ENCODE results near the gene RAB6B.

Gene RAB6B

DNA sequence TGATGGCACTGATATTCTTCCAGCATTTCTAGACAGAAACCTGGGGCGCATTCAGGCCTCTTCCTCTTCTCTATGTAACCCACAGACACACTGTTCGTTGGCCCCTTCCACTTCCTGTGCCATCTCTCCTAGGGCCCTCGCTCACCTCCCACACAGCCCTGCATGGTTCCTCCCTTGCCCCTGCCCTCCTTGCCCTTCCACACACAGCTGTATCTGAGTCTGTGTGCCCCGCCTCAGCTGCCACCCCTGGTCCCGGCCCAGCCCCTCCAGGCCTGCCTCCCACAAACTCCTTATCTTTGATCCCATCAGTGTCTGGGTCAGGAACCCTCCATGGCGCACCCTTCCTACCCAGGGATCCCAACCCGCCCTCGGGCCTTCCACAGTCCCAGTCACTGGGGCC, 37.9 kb downstream of the RAB6B start:
- ATAC-seq (peak; percentile 58), DNase-seq (no peak)

DNA sequence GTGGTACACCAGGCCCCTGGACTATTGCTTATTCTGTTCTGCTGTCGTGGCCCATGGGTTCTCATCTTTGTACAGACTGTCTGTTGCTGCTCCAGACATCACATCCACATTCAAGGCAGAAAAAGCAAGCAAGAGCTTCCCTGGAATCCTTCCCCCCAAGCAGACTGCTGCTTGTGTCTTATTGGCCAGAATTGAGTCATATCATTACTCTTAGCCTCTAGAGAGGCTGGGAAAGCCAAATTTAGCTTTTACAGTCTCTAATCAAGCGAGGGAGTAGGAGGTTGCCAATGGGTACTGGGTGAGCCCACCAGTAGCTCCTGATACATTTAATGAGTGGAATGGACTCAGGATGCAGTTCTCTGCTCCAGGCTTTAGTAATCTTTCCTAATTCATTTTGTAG, 39.4 kb downstream of the RAB6B start:
- DNase-seq (no peak), ATAC-seq (no peak)

DNA sequence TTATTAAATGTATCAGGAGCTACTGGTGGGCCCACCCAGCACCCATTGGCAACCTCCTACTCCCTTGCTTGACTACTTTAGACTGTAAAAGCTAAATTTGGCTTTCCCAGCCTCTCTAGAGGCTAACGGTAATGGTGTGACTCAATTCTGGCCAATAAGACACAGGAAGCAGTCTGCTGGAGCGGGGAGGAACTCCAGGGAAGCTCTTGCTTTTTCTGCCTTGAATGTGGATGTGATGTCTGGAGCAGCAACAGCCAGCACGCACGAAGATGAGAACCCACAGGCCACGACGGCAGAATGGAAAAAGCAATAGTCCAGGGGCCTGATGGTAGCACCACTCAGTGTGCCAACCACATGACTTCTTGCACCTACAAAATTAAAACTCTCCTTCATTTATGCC, 39.9 kb downstream of the RAB6B start:
- DNase-seq (no peak), ATAC-seq (no peak)

DNA sequence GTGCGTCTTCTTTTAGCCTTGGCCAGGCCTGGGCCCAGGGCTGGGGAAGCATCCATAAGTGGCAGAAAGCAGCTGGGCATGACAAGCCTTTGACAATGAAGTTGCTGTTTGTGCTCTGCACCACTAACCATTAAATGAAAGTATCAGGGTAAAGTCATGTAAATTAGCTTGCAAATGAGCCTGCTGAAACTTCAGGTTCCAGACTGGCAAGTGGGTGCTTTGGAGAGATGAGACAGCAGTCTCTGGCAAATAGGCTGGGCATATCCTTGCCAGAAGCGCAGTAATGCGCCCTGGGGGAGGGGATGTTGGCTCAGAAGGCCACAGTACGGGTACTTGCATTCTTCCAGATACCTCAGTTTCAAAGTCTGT, 40.7 kb downstream of the RAB6B start:
- DNase-seq (no peak), ATAC-seq (no peak)

- DNase-seq (no peak), ATAC-seq (no peak)
Observed at GRCh38 chr3:133854264-133855001, 41.2 kb downstream of the RAB6B start.

DNA sequence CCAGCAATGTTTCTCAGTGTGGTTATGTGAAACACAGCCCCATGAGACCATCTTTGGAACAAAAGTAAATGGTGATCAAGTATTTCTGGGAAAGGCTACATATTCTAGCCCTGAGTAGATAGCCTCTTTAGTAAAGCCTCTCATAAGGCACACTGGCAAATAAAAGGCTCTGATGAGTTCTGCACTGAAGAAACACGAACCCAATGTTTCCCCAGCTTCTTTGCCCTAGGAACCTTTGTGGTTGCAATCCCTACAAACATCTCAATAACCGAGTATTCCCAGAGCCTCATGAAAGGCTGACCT, 41.8 kb downstream of the RAB6B start:
- ATAC-seq = no peak
- DNase-seq = no peak

DNA sequence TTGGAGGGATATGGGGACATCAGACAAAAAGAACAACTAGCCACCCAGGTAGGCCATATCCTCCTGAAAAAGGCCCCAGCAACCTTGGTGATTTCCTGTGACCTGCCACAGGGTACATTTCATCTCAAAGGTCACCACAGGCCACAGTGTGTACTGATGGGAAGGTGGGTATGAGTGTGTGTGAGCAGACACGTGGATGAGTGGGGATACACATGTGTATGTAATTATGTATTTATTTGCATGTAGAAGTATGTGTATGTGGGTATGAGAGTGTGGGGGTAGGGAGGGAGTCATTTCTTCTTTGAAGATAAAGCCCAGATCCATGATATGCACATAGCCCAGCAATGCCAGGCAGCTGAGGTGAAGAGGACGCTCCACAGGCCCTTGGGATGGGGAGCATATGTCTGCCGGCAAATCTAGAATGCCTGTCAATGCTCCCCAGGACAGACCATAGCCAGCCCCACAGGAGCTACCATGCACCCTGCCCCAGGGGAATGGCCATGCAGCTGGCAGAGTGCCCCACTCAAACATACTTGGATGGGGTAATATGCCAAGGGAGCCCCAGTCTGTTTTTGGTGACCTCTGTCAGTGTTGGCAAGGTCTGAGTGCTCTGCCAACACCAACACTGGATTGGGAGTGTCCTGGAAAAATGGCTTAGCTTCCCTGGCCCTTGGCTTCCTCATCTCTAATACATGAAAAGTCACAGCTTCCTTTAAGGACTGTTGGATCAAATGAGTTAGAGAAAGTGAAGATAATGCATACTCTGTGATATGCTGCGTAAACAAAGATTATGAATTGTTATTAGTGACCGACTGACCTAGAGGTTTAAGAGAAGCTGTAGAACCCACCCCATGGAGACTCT, 42.4 kb downstream of the RAB6B start:
- ATAC-seq (no peak), DNase-seq (no peak)

DNA sequence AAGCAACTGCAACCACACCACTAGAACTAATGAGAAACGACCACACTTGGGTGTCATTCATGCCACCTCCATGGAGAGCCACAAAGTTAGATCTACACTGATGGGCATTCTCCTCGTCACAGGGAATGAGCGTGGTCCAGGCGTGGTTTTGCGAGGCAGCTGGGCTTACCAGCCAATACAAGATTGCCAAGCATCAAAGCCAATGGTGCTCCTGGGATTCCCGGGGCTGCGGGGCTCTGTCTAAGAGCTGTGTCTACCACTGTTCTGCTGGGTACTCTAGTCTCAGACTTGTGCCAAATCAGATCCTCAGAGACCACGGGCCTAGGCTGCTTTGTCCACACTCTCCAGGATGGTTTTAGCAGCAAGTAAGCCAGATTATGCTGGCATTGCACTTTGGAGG, 43.8 kb downstream of the RAB6B start:
- DNase-seq = no peak
- ATAC-seq = no peak

DNA sequence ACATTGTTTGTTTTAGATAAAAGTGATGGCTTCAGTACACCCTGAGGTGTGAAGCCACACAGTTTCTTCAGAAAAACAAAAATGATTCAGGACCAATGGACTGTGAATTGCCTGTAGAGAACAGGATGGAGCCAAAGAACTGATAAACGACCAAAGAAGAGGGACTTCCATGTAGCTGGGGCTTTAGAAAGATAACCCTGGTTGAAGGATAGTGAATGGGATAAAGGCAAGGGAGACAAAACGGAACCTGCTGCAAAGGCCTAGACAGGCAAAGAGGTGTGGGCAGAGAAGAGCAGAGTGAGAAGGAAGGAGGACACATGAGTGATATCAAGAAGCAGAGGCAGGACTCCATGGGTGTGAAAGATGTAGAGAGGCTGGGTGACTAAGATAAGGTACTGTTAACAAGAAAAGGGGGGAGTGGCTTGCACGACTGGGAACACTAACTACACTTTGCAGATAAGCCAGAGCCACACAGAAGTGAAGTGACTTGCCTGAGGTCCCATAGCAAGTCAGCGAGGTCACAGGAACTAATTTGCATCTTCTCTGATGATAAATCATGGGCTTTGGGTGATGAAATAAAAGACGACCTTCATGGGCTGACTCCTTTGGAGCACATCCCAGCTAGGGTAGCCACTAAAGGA, 44.3 kb downstream of the RAB6B start:
- peak; percentile 58 for ATAC-seq
- DNase-seq = no peak

DNA sequence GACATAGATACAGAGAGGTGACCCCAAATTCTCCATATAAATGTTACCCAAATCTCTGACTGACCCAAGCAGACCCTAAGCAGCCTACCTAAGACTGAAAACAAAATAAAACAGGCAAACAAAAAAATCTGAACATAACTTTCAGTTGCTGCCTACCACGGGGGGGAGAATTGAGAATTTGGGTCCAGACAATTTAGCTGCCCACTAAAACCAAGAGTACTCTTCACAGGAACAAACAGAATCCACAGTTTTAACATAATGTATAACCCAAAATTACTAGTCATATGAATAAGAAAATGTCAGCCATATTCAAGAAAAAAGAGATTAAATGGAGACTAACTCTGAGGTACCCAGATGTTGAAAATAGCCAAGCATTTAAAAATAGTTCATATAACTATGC, 45.6 kb downstream of the RAB6B start:
- ATAC-seq = no peak
- no peak for DNase-seq

DNA sequence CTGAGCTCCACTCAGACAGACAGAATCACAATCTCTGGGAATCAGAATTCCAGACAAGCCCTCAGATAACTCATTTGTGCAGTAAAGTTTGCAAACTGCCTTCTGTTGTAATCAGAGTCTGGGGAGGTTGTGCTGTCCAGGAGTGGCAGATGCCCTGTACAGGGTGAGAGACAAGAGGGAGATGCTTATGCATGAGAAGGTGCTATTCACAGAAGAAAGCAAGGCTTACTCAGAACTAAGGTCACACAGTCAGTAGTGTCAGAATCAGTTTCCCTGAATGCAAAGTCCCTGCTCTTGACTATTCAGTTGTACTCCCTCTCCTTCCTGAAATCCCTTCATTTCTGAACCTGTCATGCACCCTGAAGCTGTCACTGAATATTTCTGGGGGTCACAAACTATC, 46.3 kb downstream of the RAB6B start:
- DNase-seq (no peak), ATAC-seq (no peak)

DNA sequence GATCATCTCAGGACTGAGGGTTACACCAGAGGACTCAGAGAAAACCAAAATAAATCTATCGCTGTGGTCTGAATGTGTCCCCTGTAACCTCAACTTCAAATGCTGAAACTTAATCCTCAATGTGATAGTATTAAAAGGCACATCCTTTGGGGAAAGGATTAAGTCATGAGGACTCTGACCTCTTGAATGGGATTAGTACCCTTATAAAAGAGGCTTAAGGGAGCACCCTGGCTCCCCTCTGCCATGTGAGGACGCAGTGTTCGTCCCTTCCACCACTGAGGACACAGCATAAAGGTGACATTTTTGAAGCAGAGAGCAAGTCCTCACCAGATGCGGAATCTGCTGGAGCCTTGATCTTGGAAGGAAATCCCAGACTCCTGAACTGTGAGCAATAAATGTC, 50.6 kb downstream of the RAB6B start:
- ATAC-seq = no peak
- no peak for DNase-seq

GRCh38 chr3:133843634-133844033, 52.0 kb downstream of the RAB6B start:
- no peak for DNase-seq
- ATAC-seq = no peak

DNA sequence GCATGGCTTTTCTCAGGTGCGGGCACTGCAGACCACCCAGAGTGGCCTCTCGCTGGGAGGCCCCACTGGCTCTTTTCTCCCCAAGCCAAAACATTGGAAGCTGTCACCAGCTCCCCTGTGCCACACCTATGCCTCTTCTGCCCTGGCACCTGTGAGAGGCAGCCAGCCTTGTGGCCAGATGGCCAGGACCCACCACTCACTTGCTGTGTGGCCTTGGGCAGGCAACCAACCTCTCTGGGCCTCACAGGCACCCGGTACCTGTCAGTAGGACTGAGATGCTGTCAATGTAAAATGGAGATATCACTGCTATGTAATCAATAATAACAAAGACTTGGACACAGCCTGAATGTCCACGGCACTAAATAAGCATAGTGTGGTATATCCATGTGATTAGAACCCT, 53.5 kb downstream of the RAB6B start:
- DNase-seq (no peak), ATAC-seq (no peak)

DNA sequence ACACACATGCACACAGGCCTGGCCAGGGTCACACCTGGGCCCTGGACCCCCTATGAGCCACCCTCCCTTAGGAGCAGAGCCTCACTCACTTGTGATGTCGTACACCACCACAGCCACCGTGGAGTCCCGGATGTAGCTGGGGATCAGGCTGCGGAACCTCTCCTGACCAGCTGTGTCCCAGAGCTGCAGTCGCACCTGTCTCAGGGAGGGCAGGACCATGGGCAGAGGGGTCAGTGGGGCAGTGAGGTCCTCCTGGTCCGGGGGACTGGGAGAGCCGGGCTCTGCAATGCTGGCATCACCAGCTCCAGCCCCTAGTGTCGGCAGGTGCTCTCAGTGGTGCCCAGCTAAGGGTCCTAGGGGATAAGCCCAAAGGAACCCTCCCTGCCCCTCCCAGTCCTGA, 54.5 kb downstream of the RAB6B start:
- ATAC-seq (no peak), DNase-seq (no peak)

DNA sequence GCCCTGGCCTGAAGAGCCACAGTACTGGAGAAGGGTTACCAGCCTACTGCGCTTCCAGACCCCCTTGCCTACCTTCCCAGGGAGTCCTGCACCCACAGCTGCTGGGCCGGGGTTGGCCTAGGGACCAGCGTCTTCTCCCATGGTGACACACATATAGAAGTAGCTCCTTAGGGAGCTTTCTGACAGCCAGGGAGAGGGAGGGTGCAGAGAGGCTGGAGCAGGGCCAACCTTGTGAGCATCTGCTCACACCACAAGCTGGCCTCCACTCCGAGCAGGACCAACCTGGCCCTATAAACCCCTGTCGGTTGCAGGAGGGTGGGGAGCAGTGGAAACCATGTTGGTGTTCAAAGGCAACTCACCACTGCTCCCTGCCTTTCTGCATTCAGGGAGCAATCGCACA, 54.9 kb downstream of the RAB6B start:
- ATAC-seq (no peak), DNase-seq (no peak)

GRCh38 chr3:133840055-133840737, 55.5 kb downstream of the RAB6B start:
- DNase-seq (no peak), ATAC-seq (no peak)

DNA sequence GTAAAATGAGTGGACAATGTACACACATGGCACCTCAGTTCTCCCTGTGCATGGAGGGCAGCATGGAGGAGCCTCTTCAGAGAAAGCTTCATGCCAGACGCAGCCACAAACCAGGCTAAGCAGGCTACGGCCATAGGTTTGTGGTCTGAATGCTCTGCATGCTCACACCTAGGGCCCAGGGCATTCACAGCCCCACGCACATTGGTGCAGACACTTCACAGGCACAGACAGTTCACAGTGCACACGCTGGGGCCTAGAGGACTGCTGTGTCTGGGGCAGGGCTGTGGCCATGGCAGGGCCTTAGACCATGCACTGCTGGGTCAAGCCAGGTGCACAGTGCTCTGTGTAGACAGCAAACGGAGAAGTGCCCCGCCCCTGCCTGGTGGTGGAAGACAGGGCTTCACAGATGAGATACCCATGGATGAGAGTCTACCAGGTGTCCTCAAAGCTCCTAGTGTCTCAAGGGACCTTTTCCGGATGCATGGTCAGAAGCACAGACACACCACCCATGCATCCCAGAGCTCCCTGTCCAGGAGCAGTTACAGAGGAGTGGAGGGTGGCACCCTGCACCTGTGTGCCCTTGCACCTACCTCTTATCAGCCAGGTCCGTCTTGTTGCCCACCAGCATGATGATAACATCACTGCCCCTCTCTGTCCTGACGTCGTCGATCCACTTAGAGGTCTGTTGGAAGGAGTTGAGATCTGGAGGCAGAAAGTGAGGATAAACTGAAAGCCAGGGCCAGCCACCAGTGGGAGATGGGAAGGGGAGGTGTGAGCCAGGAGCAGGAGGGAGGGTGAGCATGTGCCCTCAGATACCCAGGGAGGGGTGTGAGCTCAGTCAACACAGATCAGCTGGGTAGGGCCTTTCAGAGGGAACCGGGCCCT, 56.5 kb downstream of the RAB6B start:
- DNase-seq = no peak
- ATAC-seq = no peak

DNA sequence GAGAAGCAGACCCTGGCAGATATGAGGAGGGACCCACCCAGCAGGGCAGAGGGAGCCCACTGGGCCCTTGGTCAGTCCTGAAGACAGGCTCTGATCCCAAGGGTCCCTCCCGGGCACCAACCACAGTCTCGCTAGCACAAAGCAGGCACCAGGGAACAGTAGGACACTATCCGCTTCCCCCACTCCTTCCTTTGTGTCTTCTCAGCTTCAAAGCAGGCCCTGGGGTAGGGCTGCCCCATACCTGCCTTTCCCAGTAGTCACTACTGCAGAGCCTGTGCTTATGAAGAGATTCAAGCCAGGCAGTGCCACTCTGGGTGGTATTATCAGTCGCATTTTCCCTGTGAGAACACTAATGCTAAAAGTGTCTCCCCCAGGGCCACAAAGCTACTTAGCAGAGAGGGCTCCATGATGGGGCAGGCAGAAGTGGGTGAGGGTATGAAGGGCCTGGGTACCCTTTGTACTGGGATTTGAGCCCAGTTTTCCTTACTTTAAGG, 57.3 kb downstream of the RAB6B start:
- DNase-seq (no peak), ATAC-seq (no peak)

DNA sequence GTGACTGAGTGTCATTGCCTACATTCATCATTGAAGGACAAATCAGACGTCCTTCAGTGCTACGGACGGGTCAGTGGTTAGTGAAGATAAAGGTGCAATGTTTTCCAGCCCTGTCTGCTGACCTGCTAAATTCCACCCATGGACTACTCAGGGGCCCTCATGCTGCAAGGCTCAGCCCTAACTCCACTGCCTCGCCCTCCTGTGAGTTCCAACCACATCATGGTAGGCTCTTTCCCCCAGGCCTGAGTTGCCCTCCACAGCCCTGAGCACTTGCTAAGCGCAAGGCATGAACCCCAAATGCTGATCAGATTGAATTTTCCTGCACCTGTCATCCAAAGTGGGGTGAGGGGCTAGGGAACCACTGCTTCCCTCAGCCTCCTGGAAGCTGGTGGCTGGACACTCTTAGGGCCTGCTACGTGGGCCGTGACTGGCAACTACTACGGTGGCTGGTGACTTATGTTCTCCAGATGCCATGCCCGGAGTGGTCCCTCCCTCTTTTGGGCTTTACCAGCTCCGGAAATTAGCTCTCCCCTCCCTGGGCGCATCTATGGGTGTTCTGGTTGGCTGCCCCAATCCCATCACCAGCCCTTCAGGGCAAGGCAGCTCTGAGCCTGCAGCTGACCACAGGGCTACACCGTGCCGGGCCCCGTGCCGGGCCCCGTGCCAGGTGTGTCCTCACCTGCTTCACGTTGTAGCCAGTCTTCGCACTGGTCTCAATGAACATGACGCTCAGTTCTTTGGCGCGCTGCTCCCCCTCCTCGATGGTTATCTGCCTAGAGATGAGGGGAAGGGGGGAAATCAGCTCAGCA, 58.0 kb downstream of the RAB6B start:
- DNase-seq (no peak), ATAC-seq (no peak)

All from stimulated activated naive CD8-positive, alpha-beta T cell treated with anti-CD3 and anti-CD28 coated beads, Interleukin-15, Interleukin-2, amounts not matched to agents 100 U/mL and 50 U/mL, for 24 hours (primary cell).